Stimulated activated CD8-positive, alpha-beta memory T cell treated with anti-CD3 and anti-CD28 coated beads, Interleukin-12 subunit alpha, Interleukin-12 subunit beta, amount 100 ng/mL, for 4 hours (primary cell): ENCODE data around the gene FAM193B.
"Not testable (repeated sequence)": the region's sequence is repeated elsewhere in the genome, so short reads cannot be mapped to it uniquely, and the experiment has no call there.

Experiments
- DNase-seq: peaks from one replicate; pipeline ENCODE4 v3.0.0-alpha.2; 2020; ENCODE audit warnings: low read depth

The FAM193B gene

DNA sequence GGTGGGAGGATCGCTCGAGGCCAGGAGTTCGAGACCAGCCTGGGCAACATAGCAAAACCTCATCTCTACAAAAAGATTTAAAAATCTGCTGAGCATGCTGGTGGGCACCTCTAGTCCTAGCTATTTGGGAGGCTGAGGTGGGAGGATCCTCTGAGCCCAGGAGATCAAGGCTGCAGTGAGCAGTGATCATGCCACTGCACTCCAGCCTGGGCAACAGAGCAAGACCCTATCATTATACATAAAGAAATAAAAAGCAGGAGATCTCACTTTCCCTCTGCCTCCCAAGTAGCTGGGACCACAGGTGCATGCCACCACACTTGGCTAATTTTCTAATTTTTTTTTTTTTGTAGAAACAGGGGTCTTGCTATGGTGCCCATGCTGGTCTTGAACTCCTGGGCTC lies 68.6 kb downstream of the FAM193B start:
- not testable (repeated sequence) for DNase-seq

DNA sequence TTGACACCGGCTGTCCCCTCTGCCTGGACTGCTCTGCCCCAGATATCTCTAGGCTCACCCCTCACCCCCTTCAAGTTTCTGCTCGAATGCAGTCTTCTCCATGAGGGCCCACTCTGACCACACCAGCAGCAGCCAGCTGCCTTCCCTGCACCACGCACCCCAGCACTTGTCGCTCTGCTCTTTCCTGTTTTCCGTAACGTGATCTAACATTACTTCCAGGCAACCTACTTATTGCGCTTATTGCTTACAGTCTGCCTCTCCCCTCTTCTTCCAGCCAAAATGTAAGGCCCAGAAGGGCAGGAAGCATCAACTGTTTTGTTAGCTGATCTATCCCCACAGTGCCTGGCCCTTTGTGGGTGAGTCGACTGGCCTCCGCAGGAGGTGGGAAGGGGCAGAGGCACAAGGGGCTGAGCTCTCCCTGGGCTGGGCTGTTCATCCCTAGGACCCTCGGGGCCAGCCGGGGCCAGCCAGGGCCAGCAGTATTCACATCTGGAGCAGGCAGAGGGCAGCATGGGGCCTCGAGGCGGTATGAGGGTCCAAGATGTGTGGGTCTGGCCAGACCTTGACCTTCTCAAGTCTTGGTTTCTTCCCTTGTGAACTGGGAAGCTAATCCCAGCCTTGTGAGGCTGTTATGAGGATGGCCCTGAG lies 69.3 kb downstream of the FAM193B start:
- no peak for DNase-seq

DNA sequence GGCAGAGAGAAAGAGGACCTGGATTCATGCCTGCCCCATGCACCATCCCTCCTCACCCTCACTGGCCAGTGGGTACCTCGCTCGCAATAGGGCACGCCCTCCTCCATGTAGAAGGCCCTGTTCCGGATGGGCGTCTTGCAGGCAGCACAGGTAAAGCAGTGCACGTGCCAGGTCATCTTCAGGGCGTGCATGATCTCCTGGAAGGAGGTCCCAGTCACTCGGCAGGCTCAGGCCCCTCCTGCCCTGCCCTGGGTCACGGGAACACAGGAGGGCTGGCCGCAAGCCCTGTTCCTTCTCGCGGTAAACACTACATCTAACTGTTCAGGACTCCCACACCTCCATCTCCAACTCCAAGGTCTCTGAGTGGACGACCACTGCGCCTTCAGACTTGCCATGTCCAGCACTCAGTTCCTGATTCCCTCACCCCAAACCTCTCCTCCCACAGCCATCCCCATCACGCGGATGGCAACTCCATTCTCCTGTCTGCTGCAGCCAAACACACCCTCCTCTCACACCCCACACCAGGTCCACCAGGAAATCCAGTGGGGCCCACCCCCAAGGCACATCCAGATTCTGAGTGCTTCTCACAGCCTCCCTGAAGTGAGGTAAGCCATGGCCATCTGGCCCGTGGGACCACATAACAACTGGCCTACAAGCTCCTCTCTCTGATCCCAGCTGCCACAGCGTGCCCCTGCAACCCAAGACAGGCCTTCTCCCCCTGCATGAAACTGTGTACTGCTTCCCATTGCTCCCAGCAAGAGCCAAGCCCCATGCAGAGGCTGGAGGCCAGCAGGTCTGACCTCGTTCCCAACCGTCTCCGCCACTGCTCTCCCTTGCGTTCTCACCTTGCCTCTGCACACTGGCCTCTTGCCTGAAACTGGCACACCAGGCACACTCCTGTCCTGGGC lies 70.1 kb downstream of the FAM193B start:
- DNase-seq, result no peak

GRCh38 chr5:177483042-177483441 lies 71.3 kb downstream of the FAM193B start:
- no peak for DNase-seq

- no peak for DNase-seq
Observed at GRCh38 chr5:177482359-177482795, 72.0 kb downstream of the FAM193B start.

GRCh38 chr5:177479774-177480173 lies 74.6 kb downstream of the FAM193B start:
- DNase-seq, result no peak

- no peak for DNase-seq
Observed at GRCh38 chr5:177478711-177479646, 75.4 kb downstream of the FAM193B start.

- DNase-seq, result no peak
Observed at GRCh38 chr5:177477701-177478477, 76.5 kb downstream of the FAM193B start.

GRCh38 chr5:177476531-177477233 lies 77.7 kb downstream of the FAM193B start:
- no peak for DNase-seq

- no peak for DNase-seq
Observed at GRCh38 chr5:177475563-177476427, 78.6 kb downstream of the FAM193B start.

- DNase-seq, result no peak
Observed at GRCh38 chr5:177474846-177475562, 79.4 kb downstream of the FAM193B start.

DNA sequence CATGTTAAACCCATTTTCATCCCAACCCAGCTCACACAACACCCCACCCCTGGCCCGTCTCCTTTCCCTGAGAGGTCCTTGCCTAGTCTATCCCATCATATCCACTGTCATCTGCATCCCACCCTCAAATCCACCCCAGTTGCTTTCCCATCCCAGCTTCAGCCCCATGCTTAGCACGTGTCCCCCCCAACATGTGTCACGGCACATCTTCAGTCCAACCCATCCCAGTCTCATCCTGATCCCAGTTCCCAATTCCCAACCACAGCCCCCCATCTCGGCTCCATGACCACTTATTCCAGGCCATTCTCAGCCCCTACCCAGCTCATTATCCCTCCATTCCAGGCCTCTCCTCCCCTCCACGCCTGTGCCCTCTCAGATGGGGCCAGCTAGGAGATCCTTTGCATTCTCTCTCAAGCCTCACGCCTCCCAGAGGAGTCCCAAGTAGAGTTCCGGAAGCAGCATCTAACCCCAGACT lies 80.3 kb downstream of the FAM193B start:
- no peak for DNase-seq

DNA sequence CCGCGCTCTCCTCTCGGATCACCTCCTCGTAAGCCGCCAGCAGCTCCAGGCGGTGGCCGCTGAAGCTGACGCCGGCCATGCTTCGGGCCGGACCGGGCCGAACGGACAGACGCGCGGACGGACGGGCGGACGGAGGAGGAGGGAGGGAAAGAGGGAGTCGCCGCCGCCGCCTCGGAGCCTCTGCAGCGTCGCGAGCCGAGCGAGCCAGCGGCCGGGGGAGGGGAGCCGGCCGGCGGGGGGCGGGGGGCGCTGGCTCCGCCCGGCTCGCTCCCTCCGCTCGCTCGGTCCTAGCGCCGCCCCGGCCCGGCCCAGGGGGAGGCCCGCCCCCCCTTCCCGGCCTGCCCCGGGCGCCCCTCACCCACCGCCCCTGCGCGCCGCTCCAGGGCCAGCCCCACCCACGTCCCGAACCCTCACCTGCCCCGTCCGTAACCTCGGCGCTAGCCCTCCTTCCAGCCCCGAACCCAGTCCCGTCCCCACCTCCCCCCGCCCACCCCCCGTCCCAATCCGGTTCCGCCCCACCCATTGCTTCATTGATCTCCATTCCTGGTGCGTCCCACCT lies 80.8 kb downstream of the FAM193B start, which contains the start of gene DBN1:
DBN1 (minus strand) TSS at position 192 of the 559 bp plus-strand sequence; CDS start at position 79, 113 bp downstream.
- no peak for DNase-seq

- peak; percentile 69 for DNase-seq
Observed at GRCh38 chr5:177472460-177473442, 81.6 kb downstream of the FAM193B start.

GRCh38 chr5:177471610-177472356 lies 82.6 kb downstream of the FAM193B start:
- DNase-seq, result peak; percentile 55

GRCh38 chr5:177470759-177471536 lies 83.4 kb downstream of the FAM193B start:
- no peak for DNase-seq
